Chondrocyte (in vitro differentiated cells): Measurements from ENCODE around the gene ECHS1. TPM values are rescaled to one million over a fixed set of nuclear protein-coding genes. Genes with fewer than 3 reads are reported as not detected.
"Not testable (repeated sequence)": the region's sequence is repeated elsewhere in the genome, so short reads cannot be mapped to it uniquely, and the experiment has no call there.

Experiments
- DNase-seq: peaks from one replicate; pipeline ENCODE4 v3.0.0; 2021; ENCODE audit warnings: mixed read lengths, low spot score
- H3K27ac Mint-ChIP-seq: one replicate; pipeline ENCODE4 v1.8.0; 2021; ENCODE audit warnings: mild to moderate bottlenecking, moderate library complexity, mixed read lengths; ENCODE audit not compliant: unreplicated experiment
- H3K27me3 Mint-ChIP-seq: 2 replicates; pipeline ENCODE4 v1.8.0; 2021; ENCODE audit warnings: low read depth, mixed read lengths
- H3K36me3 Mint-ChIP-seq: 2 replicates; pipeline ENCODE4 v1.8.0; 2021; ENCODE audit warnings: low read depth, mixed read lengths
- H3K4me1 Mint-ChIP-seq: 2 replicates; pipeline ENCODE4 v1.8.0; 2021; ENCODE audit warnings: low read depth, mild to moderate bottlenecking, mixed read lengths
- H3K4me3 Mint-ChIP-seq: one replicate; pipeline ENCODE4 v1.8.0; 2021; ENCODE audit warnings: mild to moderate bottlenecking, moderate library complexity, mixed read lengths; ENCODE audit not compliant: unreplicated experiment
- H3K9me3 Mint-ChIP-seq: 2 replicates; pipeline ENCODE4 v1.8.0; 2021; ENCODE audit warnings: low read depth, mixed read lengths
- total RNA-seq: library from RNA; stranded (reverse); gene quantifications from 3 replicates; pipeline ENCODE4 v1.2.1, GENCODE V29; 2021
- TF ChIP-seq, protein P1 (sequence below): fragments of 200-600 bp; sonication (generic); IDR thresholded peaks from 2 replicates; pipeline ENCODE4 v1.5.0; 2021; ENCODE audit warnings: antibody characterized with exemption, mild to moderate bottlenecking, moderate library complexity

ECHS1 gene
- total RNA-seq, 1 donor from 2014 or later = 58.9 TPM

DNA sequence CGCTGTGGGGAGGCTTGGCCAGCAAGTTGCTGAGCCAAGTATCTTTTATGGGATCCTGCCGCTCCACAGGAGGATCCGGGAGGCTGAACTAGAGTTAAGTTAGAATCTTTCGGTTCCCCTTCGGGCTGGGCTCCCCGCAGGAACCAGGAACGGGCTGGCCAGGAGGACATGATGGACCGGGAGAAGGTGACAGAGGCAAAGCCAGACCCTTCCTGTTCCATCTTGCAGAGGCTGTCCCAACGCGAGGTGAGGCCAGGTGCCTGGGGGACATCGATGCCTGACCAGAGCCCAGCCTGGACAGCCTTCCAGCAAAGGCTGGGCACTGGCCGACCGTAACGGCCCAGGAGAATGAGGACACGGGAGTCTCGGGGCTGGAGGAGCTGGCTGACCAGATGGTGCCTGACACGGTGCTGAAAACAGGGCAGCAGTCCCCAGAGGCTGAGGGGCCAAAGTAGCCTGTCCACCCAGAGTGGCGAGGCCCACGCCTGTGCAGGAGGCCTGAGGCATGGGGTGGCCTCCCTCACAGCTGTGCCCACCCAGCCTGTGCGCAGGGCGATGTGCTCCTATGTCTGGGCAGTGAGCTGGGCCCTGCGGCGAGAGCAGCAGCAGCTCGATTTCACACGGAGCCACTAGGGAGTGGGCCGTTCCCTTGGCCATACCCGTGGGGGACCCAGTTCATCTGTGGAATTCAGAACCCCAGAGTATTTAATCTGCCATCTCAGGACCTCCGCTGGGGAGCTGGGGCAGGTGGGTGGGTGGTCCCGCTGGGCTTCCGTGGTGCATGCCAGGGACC lies 4.1 kb upstream of the ECHS1 start:
- TF ChIP-seq, protein P1, sequence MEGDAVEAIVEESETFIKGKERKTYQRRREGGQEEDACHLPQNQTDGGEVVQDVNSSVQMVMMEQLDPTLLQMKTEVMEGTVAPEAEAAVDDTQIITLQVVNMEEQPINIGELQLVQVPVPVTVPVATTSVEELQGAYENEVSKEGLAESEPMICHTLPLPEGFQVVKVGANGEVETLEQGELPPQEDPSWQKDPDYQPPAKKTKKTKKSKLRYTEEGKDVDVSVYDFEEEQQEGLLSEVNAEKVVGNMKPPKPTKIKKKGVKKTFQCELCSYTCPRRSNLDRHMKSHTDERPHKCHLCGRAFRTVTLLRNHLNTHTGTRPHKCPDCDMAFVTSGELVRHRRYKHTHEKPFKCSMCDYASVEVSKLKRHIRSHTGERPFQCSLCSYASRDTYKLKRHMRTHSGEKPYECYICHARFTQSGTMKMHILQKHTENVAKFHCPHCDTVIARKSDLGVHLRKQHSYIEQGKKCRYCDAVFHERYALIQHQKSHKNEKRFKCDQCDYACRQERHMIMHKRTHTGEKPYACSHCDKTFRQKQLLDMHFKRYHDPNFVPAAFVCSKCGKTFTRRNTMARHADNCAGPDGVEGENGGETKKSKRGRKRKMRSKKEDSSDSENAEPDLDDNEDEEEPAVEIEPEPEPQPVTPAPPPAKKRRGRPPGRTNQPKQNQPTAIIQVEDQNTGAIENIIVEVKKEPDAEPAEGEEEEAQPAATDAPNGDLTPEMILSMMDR = no peak
- Mint-ChIP-seq H3K9me3 (no peaks in the 10 kb centered on the region), H3K4me1 (peaks cover 13% of the 10 kb centered on the region), H3K36me3 (no peaks in the 10 kb centered on the region), H3K27ac (no peak overlapping the region), H3K4me3 (no peak overlapping the region), H3K27me3 (no peaks in the 10 kb centered on the region)
- no peak for DNase-seq

DNA sequence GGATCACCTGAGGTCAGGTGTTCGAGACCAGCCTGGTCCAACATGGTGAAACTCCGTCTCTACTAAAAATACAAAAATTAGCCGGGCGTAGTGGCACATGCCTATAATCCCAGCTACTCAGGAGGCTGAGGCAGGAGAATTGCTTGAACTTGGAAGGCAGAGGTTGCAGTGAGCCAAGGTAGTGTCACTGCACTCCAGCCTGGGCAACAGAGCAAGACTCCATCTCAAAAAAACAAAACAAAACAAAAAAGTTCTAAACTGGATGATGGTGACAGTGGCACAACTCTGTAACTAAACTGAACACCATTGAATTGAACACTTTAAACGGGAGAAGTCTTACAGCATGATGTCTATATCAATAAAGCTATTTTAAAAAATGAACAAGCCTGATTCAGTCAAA lies 3.0 kb upstream of the ECHS1 start:
- not testable (repeated sequence) for DNase-seq, H3K9me3 Mint-ChIP-seq, H3K27me3 Mint-ChIP-seq, H3K36me3 Mint-ChIP-seq, H3K27ac Mint-ChIP-seq, H3K4me3 Mint-ChIP-seq
- peaks cover 14% of the 10 kb centered on the region for H3K4me1 Mint-ChIP-seq

DNA sequence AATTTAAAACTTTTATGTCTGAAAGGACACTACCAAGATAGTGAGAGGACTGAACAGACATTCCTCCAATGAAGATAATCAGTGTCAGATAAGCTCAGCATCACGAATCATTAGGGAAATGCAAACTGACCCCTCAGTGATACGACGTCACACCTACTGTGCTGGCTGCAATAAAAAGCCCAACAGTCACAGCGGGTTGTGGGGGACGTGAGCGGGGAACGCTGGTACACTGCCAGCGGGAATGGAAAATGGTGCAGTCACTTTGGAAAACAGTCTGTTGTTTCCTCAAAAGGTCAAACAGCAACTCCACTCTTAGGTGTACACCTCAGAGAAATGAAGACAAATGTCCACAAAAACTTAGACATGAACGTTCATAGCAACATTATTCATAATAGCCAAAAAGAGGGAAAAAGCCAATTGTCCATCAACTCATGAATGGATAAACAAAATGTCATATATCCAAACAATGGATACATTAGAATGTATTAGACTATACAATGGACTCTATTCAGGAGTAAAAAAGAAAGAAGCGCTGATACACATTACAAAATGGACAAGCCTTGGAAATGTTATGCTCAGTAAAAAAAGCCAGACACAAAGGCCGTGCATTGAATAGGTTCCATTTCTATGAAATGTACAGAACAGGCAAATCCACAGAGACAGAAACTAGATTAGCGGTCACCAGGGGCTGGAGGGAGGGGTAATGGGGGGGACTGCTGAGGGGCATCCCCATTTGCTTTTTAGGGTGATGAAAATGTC lies 2.4 kb upstream of the ECHS1 start:
- Mint-ChIP-seq H3K27ac (no peak overlapping the region), H3K9me3 (no peaks in the 10 kb centered on the region), H3K4me3 (no peak overlapping the region), H3K4me1 (peaks cover 14% of the 10 kb centered on the region), H3K36me3 (no peaks in the 10 kb centered on the region), H3K27me3 (no peaks in the 10 kb centered on the region)
- TF ChIP-seq, protein P1 = no peak
- no peak for DNase-seq

DNA sequence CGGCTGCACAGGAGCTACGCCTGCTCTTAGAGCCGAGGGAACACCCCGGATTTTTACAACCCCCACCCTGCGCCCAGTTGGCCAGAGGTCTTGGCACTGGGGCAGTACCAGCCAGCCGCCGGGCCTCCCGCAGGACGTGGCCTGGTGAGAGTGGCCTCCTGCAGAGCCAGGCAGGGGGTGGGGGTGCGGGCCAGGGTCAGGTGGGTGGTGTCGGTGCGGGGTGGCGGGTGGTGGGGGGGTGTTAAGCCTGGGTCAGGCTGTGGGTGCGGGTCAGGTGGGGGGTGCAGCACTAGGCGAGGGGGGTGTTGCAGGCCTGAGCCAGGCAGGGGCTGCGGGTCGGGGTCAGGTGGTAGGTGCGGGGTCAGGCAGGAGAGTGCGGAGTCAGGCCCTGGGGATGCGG lies 647 bp downstream of the ECHS1 start:
- no peak for DNase-seq
- Mint-ChIP-seq H3K36me3 (peaks cover 11% of the 10 kb centered on the region), H3K9me3 (no peaks in the 10 kb centered on the region), H3K27me3 (no peaks in the 10 kb centered on the region), H3K27ac (peak overlapping the region; percentile 69), H3K4me1 (peaks cover 14% of the 10 kb centered on the region), H3K4me3 (peak overlapping the region; percentile 63)
- TF ChIP-seq, protein P1 = no peak

DNA sequence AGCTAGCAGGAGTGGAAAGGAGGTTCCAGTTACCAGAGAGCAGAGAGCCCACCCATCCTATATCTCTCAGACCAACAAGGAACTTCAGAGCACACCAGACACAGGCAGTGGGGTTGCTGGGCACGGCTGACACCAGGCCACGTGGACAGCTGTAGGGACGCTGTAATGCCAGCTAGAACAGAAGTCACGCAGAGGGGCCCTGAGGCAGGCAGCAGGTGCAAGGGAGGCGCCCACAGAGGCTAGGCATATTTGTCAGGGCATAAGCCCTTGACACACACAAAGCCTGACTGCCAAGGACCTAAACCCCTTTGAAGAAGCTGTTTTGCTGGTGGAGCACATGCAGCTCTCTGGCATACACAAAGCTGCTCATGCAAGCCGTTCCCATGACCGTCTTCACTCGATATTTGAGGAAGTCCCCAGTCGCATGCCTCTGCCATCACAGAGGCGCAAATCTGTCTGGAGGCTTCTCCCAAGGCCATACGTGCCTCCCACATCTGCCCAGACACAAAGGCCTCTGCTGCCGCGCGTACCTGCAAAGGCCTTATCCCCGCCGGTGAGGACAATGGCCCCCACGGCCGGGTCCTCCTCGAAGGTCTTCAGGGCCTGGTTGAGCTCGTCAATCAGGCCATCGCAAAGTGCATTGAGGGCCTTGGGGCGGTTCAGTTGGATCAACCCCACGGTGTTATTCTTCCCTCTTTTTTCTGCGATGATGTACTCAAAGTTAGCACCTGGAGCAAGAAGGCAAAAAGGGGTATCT lies 2.9 kb downstream of the ECHS1 start:
- Mint-ChIP-seq H3K27ac (no peak overlapping the region), H3K9me3 (no peaks in the 10 kb centered on the region), H3K27me3 (no peaks in the 10 kb centered on the region), H3K4me1 (peaks cover 14% of the 10 kb centered on the region), H3K4me3 (no peak overlapping the region), H3K36me3 (peaks cover 13% of the 10 kb centered on the region)
- DNase-seq = no peak
- TF ChIP-seq, protein P1 = no peak
